Testis (tissue), 2 donors: ENCODE measurements around the gene CTSE.
"Not testable (repeated sequence)": the region's sequence is repeated elsewhere in the genome, so short reads cannot be mapped to it uniquely, and the experiment has no call there.

ENCODE experiments used
- POLR2A ChIP-seq: fragments of 450-650 bp; IDR thresholded peaks from one replicate; pipeline ENCODE4 v1.6.1; 2017; ENCODE audit warnings: antibody characterized with exemption, mild to moderate bottlenecking, moderate library complexity
- TF ChIP-seq, protein P1 (sequence below), 3 experiments: fragments of 450-650 bp in 2 of 3; fragments of 200-600 bp in 1 of 3; sonication (generic) in 1 of 3; IDR thresholded peaks; one replicate each; pipeline ENCODE4 v1.5.1; 2016 to 2019; ENCODE audit warnings: antibody characterized with exemption in 3 of 3, mild to moderate bottlenecking in 2 of 3, moderate library complexity in 1 of 3

- TF ChIP-seq, protein P1, sequence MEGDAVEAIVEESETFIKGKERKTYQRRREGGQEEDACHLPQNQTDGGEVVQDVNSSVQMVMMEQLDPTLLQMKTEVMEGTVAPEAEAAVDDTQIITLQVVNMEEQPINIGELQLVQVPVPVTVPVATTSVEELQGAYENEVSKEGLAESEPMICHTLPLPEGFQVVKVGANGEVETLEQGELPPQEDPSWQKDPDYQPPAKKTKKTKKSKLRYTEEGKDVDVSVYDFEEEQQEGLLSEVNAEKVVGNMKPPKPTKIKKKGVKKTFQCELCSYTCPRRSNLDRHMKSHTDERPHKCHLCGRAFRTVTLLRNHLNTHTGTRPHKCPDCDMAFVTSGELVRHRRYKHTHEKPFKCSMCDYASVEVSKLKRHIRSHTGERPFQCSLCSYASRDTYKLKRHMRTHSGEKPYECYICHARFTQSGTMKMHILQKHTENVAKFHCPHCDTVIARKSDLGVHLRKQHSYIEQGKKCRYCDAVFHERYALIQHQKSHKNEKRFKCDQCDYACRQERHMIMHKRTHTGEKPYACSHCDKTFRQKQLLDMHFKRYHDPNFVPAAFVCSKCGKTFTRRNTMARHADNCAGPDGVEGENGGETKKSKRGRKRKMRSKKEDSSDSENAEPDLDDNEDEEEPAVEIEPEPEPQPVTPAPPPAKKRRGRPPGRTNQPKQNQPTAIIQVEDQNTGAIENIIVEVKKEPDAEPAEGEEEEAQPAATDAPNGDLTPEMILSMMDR (IDR thresholded peaks at IDR 0.05): not testable (repeated sequence)
- not testable (repeated sequence) for TF ChIP-seq POLR2A
These were observed 32.1 kb upstream of the CTSE start for GRCh38 chr1:206055639-206056323.
